NCI-H1694 treated with DMSO at 0.1 percent for 48 hours (cell line): ENCODE data around the gene POLN.
"Not testable (repeated sequence)": the region's sequence is repeated elsewhere in the genome, so short reads cannot be mapped to it uniquely, and the experiment has no call there.

Experiments used
- DNase-seq: peaks from one replicate; lab custom pipeline; 2025; lab: John Stamatoyannopoulos, UW

Gene POLN

DNA sequence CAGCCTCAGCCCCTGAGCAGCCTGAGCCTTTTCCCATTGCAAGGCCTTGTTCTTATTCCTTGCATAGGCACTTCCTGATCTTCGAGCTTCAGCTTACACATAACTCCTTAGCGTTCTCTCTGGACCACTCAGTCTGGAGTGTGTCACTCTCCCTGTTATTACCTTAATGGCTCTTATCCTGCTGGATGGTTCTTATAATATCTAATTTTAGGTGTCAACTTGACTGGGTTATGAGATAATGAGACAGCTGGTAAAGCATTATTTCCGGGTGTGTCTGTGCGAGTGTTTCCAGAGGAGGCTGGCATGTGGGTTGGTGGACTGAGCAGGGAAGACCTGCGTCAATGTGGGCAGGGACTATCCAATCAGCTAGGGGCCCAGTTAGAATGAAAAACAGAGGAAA, 75.7 kb downstream of the POLN start:
- DNase-seq = no peak

DNA sequence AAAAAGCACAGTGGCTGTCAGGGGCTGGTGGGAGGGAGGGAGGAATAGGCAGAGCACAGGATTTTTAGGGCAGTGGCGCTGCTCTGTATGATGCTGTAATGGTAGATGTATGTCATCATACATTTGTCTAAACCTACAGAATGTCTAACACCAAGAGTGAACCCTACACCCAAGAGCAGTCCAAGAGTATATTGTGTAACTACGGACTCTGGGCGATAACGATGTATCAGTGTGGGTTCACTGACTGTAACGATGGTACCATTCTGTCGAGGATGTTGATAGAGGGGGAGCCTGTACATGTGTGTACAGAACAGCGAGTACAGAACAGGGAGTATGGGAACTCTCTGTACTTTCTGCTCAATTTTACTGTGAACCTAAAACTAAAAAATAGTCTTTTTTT, 76.5 kb downstream of the POLN start:
- DNase-seq = no peak

DNA sequence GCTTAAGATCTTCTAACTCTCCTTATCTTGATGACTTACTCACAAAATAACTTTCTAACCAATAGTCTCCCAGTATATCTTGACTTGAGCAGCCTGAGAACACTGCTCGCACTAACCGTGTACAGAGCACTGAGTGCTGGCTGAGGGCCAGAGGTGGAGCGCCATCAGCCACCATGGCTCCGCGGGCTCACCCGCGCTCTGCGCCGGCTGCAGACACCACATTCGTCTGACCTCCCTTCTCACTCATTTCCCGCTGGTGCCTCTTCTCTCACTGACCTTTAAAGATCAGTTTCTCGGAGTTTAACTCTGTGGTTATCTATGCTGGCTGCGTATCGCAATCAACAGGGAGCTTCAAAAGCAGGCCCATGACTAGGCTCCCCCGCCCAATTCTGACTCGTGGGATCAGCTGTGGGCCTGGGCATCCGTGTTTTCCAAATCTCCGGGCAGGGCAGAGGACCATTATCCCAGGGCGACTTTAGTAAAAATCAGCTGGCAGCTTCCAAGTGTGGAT, 78.6 kb downstream of the POLN start:
- no peak for DNase-seq

DNA sequence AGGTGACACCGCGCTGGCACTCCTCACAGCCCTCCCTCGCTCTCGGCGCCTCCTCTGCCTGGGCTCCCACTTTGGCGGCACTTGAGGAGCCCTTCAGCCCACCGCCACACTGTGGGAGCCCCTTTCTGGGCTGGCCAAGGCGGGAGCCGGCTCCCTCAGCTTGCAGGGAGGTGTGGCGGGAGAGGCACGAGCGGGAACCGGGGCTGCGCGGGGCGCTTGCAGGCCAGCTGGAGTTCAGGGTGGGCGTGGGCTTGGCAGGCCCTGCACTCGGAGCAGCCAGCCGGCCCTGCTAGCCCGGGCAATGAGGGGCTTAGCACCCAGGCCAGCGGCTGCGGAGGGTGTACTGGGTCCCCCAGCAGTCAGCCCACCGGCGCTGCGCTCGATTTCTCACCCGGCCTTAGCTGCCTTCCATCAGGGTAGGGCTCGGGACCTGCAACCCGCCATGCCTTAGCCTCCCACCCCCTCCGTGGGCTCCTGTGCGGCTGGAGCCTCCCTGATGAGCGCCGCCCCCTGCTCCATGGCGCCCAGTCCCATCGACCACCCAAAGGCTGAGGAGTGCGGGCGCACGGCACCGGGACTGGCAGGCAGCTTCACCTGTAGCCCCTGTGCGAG, 80.7 kb downstream of the POLN start:
- DNase-seq = not testable (repeated sequence)

DNA sequence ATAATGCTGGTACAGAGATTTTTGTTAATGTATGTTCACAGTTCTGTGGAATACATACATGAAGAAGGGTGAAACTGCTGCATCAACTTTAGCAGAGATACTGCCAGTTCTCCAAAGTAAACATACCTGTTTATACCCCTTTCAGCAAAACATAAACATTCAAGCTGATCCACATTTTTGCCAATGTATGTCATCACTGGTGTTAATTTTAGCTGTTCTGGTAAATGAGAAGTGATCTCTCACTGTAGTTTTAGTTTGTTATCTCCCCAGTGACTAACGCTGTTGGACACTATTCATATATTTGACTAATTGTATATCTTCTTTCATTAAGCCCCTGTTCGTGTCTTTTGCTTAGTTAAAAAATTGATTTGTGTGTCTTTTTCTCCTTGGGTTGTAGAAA, 82.0 kb downstream of the POLN start:
- no peak for DNase-seq

DNA sequence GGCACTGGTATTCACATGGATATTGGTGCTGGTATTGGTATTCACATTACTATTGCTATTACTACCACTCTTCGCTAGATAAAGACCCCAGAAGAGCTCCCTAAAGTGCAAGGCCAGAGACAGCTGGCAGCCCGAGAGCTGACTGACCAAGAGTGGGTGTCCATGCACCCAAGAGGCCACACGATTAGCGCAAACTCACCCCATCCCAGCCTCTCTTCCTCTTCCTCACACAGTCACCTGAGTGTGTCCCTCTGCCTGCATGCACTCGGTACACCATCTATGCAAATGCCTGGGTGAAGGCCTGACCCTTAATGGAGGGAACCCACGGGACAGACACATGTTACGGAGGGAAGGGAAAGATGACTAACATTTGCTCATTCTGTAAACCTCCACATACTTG, 86.7 kb downstream of the POLN start:
- no peak for DNase-seq

DNA sequence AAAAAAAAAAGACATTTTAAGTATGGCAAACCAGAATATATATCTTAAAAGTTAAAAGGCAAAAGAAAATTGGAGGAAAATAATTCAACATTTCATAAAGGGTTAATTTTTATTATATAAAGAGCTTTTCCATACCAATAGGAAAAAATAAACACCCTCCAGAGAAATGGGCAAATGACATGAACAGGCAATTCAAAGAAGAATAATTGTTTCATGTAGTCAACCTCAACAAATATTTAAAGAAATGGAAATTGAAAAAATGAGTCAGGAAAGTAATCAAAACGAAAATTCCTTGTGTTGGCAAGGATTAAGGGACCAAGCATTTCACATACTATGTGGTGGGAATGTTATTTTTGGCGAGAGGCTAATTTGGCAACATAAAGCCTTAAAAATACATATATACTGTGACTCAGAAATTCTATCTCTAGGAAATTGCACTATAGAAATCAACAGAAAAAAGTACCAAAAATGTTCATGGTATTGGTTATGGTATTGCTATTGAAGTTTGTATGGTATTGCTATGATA, 87.6 kb downstream of the POLN start:
- no peak for DNase-seq

DNA sequence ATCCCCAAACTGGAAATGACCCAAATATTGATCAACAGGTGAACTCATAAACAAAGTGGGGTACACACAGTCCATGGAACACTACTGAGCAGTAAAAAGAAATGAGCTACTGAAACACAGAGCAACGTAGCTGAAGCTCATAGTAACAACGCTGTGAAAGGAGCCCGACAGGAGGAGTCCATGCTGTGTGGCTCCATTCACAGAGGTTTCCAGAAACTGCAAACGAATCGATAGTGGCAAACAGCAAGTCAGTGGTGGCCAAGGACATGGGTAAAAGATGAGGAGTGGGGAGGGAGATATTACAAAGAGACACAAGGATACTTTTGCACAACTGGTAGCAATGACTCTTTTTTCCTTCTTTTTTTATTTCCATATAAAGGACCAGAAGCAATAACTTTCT, 90.4 kb downstream of the POLN start:
- no peak for DNase-seq

DNA sequence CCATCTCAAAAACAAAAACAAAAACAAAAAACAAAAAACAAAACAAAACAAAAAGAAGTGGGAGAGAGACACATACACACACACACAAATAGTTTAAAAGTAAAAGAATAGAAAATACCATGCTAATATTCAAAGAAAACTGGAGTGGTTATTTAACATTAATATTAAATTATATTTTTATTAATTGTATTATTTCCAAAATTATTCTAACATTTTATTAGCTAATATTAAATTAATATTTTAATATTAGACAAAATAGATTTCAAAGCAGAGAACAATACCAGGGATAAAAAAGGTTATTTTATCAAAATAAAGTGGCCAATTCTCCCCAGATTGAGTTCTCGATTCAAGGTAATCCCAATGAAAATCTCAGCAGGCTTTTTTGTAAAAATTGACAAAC, 91.8 kb downstream of the POLN start:
- DNase-seq = no peak

DNA sequence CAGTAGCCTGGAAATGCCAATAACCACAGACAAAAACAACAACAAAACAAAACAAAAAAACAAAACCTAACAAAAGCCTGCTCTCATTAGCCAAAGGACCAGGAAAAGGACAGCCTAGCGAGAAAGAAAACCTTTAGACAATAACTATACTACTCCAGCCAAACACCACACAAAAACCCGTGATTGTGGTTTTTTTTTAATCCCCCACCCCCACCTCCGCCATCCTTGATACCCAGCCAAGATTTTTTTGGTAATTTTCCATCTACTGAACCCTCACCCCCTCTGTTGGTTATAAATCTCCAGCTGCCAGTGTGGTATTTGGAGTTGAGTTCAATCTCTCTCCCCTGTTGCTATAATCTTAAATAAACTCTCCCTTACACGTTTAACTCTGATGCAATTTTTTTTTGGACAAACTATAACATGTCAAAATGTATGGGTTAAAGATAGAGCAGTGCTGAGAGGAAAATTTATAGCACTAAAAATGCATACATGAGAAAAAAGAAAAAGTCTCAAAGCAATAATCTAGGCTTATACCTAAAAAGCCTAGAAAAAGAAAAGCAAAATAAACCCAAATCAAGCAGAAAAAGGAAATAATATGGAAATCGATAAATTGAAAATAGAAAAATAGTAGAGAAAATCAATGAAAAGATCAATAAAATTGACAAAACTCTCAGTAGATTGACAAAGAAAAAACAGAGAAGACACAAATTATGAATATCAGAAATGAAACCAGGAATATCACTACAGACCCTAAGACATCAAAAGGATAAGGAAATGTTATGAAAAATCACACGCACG, 99.1 kb downstream of the POLN start:
- no peak for DNase-seq

DNA sequence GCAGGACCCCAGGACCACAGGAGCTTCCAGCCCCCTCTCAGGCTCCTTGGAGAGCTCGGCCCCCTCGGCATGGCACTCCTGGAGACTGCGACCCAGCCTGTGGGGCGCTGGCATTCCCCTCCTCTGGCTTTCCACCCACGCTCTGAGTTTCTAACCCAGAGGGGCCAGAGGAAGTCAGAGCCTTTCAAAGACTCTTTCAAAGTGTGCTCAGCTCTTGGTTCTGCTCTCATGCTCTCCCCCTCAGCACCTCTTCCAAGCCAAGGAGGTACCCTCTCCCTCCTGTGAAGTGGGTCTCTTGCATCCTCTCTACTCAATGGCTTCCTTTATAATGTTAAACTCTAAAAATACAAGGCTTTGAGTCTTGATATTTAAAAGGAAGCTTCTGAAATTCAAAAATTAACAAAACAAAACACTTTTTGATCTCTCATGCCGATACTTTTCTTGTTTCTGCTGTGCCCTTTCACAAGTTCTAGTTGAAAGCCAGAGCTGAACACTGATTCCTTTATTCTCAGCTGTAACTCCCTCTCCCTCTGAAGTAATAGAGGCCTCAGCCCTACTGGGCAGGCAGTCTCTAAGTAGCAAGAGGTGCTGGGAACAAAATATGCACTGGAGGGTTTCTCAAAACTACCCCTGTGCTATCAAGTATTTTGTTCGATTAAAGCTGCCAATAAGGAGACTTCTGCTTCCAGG, 100.0 kb downstream of the POLN start:
- DNase-seq = no peak

DNA sequence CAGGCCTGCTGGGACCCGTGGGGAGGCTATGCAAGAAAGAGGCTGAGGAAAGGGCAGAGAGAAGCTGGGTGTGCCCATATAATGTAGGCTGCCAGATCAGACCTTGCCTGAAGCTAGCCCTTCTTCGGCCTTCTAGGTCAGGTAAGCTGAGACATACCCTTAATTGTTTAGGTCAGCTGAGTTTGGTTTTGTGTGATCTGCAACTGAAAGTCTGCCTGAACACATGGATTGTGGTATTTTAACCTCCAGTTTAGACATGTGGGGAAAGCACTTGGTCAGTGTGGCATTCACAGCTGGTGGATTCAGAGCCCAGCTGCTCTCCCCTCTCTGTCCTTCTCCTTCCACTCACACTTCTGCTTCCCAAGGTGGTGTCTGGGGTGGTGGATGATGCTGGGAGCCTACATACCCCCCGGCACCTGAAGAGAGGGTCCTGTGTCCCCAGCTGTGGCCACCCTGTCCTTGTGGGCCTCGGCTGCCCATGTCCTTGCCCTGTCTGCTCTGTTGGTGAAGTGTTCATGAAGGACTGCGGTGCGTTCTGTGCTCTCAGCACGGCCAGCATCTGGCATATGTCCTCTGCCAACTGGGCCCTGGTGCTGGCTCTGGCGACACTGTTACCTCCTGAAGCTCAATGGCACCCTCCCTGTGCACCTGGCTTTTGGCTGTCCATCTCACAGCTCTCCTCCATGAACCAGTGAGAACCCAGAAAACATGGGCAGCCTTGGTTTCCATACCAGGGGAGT, 100.7 kb downstream of the POLN start:
- no peak for DNase-seq

DNA sequence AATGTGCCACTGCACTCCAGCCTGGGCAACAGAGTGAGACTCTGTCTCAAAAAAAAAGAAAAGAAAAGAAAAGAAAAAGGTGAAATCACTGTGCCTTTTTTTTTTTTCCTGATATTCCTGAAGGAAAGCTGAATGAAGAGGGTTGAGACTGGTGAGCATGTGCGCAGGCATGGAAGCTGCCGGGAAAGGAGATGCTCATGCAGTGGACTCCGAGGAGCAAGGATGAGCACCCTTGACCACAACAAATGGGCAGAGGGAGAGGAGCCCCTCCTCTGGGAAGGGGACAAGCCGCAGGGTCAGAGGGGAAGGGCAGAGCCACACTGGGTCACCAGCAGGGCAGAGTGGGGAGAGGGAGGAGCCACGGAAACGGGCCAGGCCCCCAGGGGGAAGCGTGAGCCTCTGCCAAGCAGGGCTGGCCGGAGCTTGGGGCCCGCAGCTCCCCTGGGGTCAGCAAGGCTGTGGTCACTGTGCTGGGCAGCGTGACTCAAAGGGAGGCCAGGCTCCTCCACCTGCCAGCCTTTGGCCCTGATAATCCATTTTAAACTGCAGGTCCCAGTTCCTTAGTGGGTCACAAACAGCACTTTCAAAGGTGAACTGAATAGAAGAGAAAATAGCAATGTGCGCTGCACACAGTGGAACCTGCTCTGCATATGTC, 102.9 kb downstream of the POLN start:
- DNase-seq = no peak

DNA sequence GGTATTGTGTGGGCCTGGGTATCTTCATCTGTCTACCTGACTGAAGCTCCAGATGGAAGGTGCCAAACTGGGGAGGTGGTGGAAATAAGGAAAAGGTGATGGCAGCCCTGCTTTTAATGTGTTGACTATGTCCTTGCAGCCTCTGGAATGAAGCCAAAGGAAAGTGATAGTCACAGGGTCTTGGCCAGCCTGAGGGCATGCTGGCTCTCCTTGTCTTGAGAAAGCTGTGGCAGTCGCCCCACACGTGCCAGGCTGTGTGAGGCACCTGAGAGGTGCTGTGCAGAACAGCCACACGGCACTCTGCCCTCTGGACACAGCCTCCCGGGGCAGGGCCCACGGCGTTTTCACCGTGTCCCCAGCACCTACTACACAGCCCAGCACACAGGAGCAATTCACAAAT, 105.2 kb downstream of the POLN start:
- no peak for DNase-seq

DNA sequence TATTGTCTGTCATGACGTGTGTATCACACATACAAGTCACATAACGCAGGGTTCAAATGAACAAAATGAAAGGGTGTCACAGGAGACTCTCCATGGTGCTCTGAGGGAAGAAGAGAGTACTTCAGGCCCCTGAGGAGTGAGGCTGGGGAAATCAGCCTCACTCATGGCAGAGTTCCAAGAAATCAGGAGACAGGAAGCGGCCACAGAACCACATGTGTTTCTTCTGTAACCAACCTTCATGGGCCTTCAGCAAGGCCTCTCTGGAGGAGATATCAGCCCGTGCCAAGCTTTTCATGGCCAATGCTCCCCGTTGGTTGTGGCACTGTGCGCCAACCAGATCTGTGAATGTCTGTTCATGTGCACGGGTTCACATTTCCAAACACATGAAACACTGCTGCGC, 106.8 kb downstream of the POLN start:
- DNase-seq = no peak

DNA sequence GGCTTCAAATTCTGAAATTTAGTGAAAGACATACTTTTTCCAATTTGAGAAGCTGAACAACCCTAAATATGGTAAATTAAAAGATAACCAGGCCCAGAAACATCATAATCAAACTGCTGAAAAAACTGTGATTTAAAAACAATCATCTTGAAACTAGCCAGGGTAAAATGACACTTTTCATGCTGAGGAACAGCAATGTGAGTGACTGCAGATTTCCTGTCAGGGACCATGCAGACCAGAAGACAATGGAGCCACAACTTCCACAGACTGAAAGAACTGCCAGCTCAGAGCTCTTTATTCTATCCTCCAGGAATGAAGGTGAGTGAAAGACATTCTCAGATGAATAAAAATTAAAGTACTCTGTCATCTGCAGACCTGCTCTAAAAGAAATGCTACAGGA, 109.5 kb downstream of the POLN start:
- no peak for DNase-seq

DNA sequence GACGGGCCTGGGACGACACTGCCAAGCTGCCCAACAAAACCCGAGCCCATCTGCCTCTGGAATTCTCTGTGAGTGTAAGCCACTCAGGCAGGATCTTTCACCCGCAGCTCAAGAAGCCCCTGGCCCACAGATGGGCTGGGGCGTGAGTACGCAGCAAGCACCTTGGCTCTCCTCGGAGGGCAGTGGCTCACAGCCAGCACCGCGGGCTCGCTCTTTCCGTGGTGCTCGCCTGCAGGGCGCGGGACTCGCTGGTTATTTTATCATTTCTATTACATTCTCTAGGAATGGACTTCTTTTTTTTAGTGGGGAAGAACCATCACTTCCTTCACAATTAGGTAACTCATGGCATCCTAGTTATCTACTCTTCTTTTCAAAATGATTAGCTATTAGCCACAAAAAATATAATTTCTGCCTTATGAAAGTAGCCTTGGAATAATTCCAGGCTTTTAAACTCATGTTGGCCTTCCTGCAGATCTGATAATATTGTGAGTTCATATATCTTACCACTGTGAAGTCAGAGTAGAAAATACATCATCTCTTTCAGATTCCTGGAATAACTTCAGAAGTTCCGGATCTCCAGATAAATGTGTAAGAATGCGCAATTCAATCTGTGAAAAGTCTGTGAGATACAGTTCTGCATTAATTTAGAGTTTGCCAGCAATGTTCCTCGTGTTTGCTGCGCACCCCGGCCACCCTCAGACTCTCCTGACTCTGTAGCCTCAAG, 114.2 kb downstream of the POLN start:
- no peak for DNase-seq

DNA sequence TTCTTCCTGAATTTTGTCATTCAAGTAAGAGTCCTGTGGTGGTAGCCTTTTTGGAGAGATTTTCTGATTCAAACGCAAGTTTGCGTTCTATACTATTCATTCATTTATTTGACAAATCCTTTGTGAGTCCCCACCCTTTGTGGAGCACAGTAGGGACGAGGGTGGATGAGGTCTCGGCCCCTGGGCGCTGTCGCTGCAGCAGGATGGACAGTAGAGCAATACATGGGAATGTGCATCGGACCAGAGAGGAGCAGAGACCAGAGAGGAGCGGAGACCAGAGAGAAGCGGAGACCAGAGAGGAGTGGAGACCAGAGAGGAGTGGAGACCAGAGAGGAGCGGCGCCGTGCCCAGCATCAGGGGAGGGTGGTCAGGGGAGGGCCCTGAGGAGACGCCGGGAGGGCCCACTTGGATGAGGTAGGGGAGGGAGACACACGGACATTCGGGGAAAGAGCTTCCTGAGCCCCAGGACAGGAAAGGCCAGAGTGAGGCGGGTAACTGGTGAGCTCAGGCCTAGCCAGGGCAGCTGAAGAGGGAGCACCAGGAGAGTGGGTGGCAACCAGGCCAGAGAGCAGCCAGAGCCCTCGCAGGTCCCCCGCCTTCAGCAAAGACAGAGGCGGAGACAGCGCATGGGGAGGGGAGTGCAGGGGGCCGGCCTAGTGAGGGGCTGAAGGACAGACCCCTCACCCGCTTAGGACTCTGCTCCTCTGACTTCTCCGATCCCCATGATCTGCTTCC, 115.4 kb downstream of the POLN start:
- DNase-seq = no peak

DNA sequence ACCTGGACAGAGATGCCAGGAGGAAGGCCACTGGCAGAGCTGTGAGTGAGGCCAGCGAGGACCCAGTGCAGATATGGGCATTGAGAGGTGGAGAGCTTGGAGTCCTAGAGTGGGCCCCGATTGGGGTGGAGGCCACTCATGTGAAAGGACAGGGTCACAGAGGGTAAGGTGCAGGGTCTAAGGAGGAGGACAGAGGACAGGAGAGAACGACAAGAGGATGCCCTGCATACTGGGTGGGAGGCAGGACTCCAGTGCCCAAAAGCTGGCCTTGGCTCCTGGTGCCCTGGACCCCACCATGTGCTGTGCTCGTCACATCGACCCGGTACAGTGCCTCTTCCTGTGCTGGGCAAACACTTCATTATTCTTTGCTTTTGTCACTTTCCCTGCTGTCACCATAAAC, 116.1 kb downstream of the POLN start:
- DNase-seq = no peak

DNA sequence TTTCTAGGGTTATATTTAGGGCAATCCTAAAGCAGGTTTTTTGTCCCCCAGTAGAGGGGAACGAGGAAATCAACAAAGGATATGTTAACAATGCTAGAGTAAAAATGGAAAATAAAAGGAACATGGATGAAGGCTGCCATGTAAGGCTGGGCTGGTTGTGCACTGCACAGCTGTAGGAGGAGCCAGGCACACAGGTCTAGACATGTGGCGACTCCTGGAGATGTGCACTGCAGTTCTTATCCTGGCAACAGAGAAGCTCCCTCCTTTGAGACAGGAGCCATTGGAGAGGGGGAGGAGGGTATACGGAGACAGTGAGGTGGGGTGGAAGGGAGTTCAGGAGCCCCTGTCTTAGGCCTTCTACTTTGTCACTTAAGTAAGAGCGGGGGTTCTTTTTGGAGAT, 116.9 kb downstream of the POLN start:
- no peak for DNase-seq
